ENCODE data around the gene LRRC14B. TPM values are rescaled to one million over a fixed set of nuclear protein-coding genes. Genes with fewer than 3 reads are reported as not detected.

LRRC14B gene
- total RNA-seq, 1 experiment from 2014 or later = not detected

DNA sequence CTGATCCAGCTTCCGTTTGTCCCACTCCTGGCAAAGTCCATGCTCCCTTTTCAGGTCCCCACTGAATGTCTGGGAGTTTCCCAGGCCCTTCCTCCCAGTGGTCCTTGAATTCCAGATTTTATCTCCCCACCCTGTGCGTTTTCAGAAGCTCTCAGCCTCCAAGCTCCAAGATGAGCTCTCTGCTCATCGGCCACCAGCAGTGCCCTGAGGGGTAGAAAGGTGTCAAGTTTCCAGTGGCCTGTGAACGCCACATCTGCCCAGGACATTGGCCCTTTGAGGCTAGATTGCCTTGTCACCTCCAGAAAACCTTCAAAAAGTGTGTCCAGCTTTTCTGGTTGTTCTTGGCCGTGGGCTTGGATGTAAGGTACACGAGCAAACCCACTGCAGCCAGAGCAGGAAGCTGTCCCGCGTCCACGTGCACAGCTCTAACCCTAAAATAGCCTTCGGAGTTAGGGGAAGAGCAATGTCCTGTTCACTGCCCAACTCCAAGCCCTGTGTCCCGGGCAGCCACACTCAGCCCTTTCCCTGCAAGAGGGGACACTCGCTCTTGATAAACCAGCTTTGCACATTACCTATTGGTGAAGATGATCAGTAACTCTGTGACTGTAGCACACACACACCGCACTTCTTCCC lies 10.9 kb upstream of the LRRC14B start:
- H3K4me1 ChIP-seq (ENCODE audit: insufficient read depth, low read length, poor library complexity, severe bottlenecking) = no peaks in the 10 kb centered on the region
- TF ChIP-seq, protein P1, sequence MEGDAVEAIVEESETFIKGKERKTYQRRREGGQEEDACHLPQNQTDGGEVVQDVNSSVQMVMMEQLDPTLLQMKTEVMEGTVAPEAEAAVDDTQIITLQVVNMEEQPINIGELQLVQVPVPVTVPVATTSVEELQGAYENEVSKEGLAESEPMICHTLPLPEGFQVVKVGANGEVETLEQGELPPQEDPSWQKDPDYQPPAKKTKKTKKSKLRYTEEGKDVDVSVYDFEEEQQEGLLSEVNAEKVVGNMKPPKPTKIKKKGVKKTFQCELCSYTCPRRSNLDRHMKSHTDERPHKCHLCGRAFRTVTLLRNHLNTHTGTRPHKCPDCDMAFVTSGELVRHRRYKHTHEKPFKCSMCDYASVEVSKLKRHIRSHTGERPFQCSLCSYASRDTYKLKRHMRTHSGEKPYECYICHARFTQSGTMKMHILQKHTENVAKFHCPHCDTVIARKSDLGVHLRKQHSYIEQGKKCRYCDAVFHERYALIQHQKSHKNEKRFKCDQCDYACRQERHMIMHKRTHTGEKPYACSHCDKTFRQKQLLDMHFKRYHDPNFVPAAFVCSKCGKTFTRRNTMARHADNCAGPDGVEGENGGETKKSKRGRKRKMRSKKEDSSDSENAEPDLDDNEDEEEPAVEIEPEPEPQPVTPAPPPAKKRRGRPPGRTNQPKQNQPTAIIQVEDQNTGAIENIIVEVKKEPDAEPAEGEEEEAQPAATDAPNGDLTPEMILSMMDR (conservative IDR thresholded peaks at IDR 0.05; ENCODE audit: low read depth, low read length) = no peak
- TF ChIP-seq EZH2 (IDR thresholded peaks at IDR 0.05; ENCODE audit: borderline replicate concordance, low read depth, low read length, poor library complexity, severe bottlenecking) = no peak
- no TSS peak for BruUV-seq (replicated peaks)
- CTCF ChIA-PET = no interaction called here
- intact Hi-C loops (cut with micrococcal nuclease; ENCODE audit: unreplicated experiment) = no loop called here
- POLR2A ChIA-PET (ENCODE audit: low non-redundant PET) = no interaction called here
- no peaks in the 10 kb centered on the region for H3K9me3 ChIP-seq (ENCODE audit: low read depth, low read length, poor library complexity, severe bottlenecking)
- DNase-seq (ENCODE audit: low spot score) = no peak
- no peaks in the 10 kb centered on the region for H3K36me3 ChIP-seq (ENCODE audit: insufficient read depth, low read length, poor library complexity, severe bottlenecking)
- H3K27ac ChIP-seq (ENCODE audit: low read depth, low read length, poor library complexity, severe bottlenecking) = no peak overlapping the region
- no peak overlapping the region for H3K4me3 ChIP-seq (ENCODE audit: low read depth, low read length, poor library complexity, severe bottlenecking)
- peaks cover 13% of the 10 kb centered on the region for H3K27me3 ChIP-seq (replicated peaks; ENCODE audit: insufficient read depth, low read depth, low read length, poor library complexity)

DNA sequence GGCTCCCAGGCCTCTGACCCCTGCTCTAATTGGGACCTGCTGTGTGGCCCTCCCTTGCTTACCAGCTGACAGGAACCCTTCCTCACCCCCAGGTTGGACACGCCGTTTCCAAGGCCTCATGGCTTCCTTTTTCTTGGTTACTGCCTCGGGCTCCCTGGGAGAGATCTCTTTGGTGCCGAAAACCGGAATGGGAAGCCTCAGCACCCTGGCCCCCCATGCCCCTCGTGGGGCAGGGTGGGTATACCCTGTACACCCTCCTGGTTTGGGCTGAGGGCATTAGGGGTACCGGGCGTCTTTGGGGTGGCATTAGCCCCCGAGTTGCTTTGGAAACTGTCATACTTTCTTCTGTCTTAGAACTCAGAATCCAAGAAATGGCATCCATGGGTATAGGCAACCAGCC lies 10.1 kb upstream of the LRRC14B start:
- TF ChIP-seq EZH2 (IDR thresholded peaks at IDR 0.05; ENCODE audit: borderline replicate concordance, low read depth, low read length, poor library complexity, severe bottlenecking) = no peak
- TF ChIP-seq, protein P1 (conservative IDR thresholded peaks at IDR 0.05; ENCODE audit: low read depth, low read length) = no peak
- ChIA-PET POLR2A (ENCODE audit: low non-redundant PET) (no interaction called here), CTCF (no interaction called here)
- Histone ChIP-seq H3K4me3 (ENCODE audit: low read depth, low read length, poor library complexity, severe bottlenecking) (no peak overlapping the region), H3K9me3 (ENCODE audit: low read depth, low read length, poor library complexity, severe bottlenecking) (no peaks in the 10 kb centered on the region), H3K36me3 (ENCODE audit: insufficient read depth, low read length, poor library complexity, severe bottlenecking) (no peaks in the 10 kb centered on the region), H3K27ac (ENCODE audit: low read depth, low read length, poor library complexity, severe bottlenecking) (no peak overlapping the region), H3K4me1 (ENCODE audit: insufficient read depth, low read length, poor library complexity, severe bottlenecking) (no peaks in the 10 kb centered on the region), H3K27me3 (replicated peaks; ENCODE audit: insufficient read depth, low read depth, low read length, poor library complexity) (peaks cover 13% of the 10 kb centered on the region)
- DNase-seq (ENCODE audit: low spot score) = no peak
- intact Hi-C loops (cut with micrococcal nuclease; ENCODE audit: unreplicated experiment) = no loop called here
- no TSS peak for BruUV-seq (replicated peaks)

DNA sequence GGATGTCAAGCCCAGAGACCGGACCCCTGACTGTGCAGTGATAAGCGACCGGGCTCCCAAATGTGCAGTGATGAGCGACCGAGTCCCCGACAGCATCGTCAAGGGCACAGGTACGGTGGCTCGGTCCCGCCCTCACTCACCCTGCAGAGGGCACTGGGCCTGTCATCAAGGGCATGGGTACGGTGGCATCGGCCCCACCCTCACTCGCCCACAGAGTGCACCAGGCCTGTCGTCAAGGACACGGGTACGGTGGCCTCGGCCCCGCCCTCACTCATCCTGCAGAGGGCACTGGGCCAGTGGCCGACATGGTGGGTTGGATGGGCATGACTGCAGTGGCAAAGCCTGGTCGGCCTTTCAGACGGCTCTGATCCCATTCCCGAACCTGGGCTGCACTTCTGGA lies 9.7 kb upstream of the LRRC14B start:
- CTCF ChIA-PET = no interaction called here
- DNase-seq (ENCODE audit: low spot score) = no peak
- POLR2A ChIA-PET (ENCODE audit: low non-redundant PET) = no interaction called here

More for the DNA sequence above, 9.7 kb upstream of the LRRC14B start:
- intact Hi-C loops (cut with micrococcal nuclease; ENCODE audit: unreplicated experiment) = no loop called here
- Histone ChIP-seq H3K27me3 (replicated peaks; ENCODE audit: insufficient read depth, low read depth, low read length, poor library complexity) (peaks cover 13% of the 10 kb centered on the region), H3K27ac (ENCODE audit: low read depth, low read length, poor library complexity, severe bottlenecking) (no peak overlapping the region), H3K4me1 (ENCODE audit: insufficient read depth, low read length, poor library complexity, severe bottlenecking) (no peaks in the 10 kb centered on the region), H3K9me3 (ENCODE audit: low read depth, low read length, poor library complexity, severe bottlenecking) (no peaks in the 10 kb centered on the region), H3K4me3 (ENCODE audit: low read depth, low read length, poor library complexity, severe bottlenecking) (no peak overlapping the region), H3K36me3 (ENCODE audit: insufficient read depth, low read length, poor library complexity, severe bottlenecking) (no peaks in the 10 kb centered on the region)
- BruUV-seq (replicated peaks) = no TSS peak
- no peak for TF ChIP-seq EZH2 (IDR thresholded peaks at IDR 0.05; ENCODE audit: borderline replicate concordance, low read depth, low read length, poor library complexity, severe bottlenecking)
- TF ChIP-seq, protein P1 (conservative IDR thresholded peaks at IDR 0.05; ENCODE audit: low read depth, low read length) = no peak

All from A673 (cell line).